ENCODE measurements around the gene FAM151B.
"Not testable (repeated sequence)": the region's sequence is repeated elsewhere in the genome, so short reads cannot be mapped to it uniquely, and the experiment has no call there.

The FAM151B gene

GRCh38 chr5:80504833-80505232, 16.9 kb downstream of the FAM151B start:
- DNase-seq, result no peak

GRCh38 chr5:80507663-80508062, 19.8 kb downstream of the FAM151B start:
- DNase-seq, result no peak

- DNase-seq, result no peak
Observed at GRCh38 chr5:80508844-80509243, 20.9 kb downstream of the FAM151B start.

GRCh38 chr5:80509362-80509761, 21.5 kb downstream of the FAM151B start:
- DNase-seq, result no peak

GRCh38 chr5:80516826-80517225, 28.9 kb downstream of the FAM151B start:
- DNase-seq, result peak; percentile 64

GRCh38 chr5:80540691-80541090, 52.8 kb downstream of the FAM151B start:
- DNase-seq, result no peak

GRCh38 chr5:80541392-80541791, 53.5 kb downstream of the FAM151B start:
- DNase-seq, result no peak

- no peak for DNase-seq
Observed at GRCh38 chr5:80554646-80555045, 66.7 kb downstream of the FAM151B start.

- no peak for DNase-seq
Observed at GRCh38 chr5:80555099-80555498, 67.2 kb downstream of the FAM151B start.

GRCh38 chr5:80559244-80559643, 71.3 kb downstream of the FAM151B start:
- DNase-seq, result no peak

GRCh38 chr5:80565330-80565729, 77.4 kb downstream of the FAM151B start:
- peak; percentile 45 for DNase-seq

GRCh38 chr5:80566711-80567259, 78.9 kb downstream of the FAM151B start:
- DNase-seq, result no peak

- no peak for DNase-seq
Observed at GRCh38 chr5:80568251-80568650, 80.4 kb downstream of the FAM151B start.

- DNase-seq, result no peak
Observed at GRCh38 chr5:80569086-80569960, 81.4 kb downstream of the FAM151B start.

GRCh38 chr5:80569961-80570786, 82.3 kb downstream of the FAM151B start, which contains the start of gene ANKRD34B:
TSS of gene ANKRD34B (minus strand) at chr5:80570280. CDS start at chr5:80560019, 10,261 bp downstream.
- no peak for DNase-seq

GRCh38 chr5:80573062-80573461, 85.2 kb downstream of the FAM151B start:
- DNase-seq, result no peak

- DNase-seq, result no peak
Observed at GRCh38 chr5:80576383-80576782, 88.5 kb downstream of the FAM151B start.

GRCh38 chr5:80577707-80578106, 89.8 kb downstream of the FAM151B start:
- DNase-seq, result no peak

GRCh38 chr5:80579050-80579449, 91.2 kb downstream of the FAM151B start:
- no peak for DNase-seq

- not testable (repeated sequence) for DNase-seq
Observed at GRCh38 chr5:80580291-80580690, 92.4 kb downstream of the FAM151B start.

GRCh38 chr5:80584770-80585169, 96.9 kb downstream of the FAM151B start:
- no peak for DNase-seq

- DNase-seq, result no peak
Observed at GRCh38 chr5:80588858-80589540, 101.1 kb downstream of the FAM151B start.

- no peak for DNase-seq
Observed at GRCh38 chr5:80590766-80591165, 102.9 kb downstream of the FAM151B start.

Measured in kidney glomerular epithelial cell (primary cell).